Regular cardiac myocyte (primary cell): ENCODE data around the gene PSME4. TPM values are rescaled to one million over a fixed set of nuclear protein-coding genes. Genes with fewer than 3 reads are reported as not detected.

ENCODE experiments used
- total RNA-seq: library from RNA; depleted of rRNA; stranded (reverse); fragments of >200 nt; gene quantifications from 2 replicates; pipeline ENCODE4 v1.2.3, GENCODE V29; 2014

PSME4 gene
- 17.5 and 31.2 TPM in 2 replicates for total RNA-seq

GRCh38 chr2:53970724-53971602 is at the start of gene PSME4:
Gene PSME4, minus strand, starts transcription at chr2:53970993. Its CDS starts 209 bp downstream, at chr2:53970784.

GRCh38 chr2:53859206-53860181 is 111.3 kb downstream of the PSME4 start, which contains the start of gene GPR75:
Gene GPR75, minus strand, starts transcription at chr2:53859967. Its CDS starts 5,211 bp downstream, at chr2:53854756.

Other genes starting within 250 kb of the PSME4 start
- 1.7 and 11.9 TPM in 2 replicates for gene CHAC2, start 203.2 kb downstream of the PSME4 start, total RNA-seq
- 26.5 and 36.9 TPM in 2 replicates for gene ASB3, start 184.0 kb downstream of the PSME4 start, total RNA-seq
- 245 and 372 TPM in 2 replicates for gene ERLEC1, start 183.9 kb downstream of the PSME4 start, total RNA-seq
- gene GPR75, start 111.0 kb downstream of the PSME4 start, total RNA-seq, result 0.28 and 1.2 TPM in 2 replicates
- gene ACYP2, start 144.6 kb upstream of the PSME4 start, total RNA-seq, result 14.6 and 20.0 TPM in 2 replicates